Measurements from ENCODE around the gene CHST12.

CHST12 gene

GRCh38 chr7:2436341-2437104 lies 33.1 kb downstream of the CHST12 start:
- no peak for TF ChIP-seq CTCF (IDR thresholded peaks at IDR 0.05; ENCODE audit: insufficient read depth, low read length, missing control alignments)
- POLR2A ChIA-PET, result no interaction called here
- DNase-seq (ENCODE audit: low read depth, low spot score), result no peak
- no peak overlapping the region for H3K4me3 ChIP-seq (ENCODE audit: low read depth, low read length)
- CTCF ChIA-PET, result interaction anchor here (1.4 to 3.5 kb wide), 2 partner anchors 14 to 33 kb away, joined by 7 to 20 read pairs; no protein-coding TSS in a partner anchor

- no peak overlapping the region for H3K4me3 ChIP-seq (ENCODE audit: low read depth, low read length)
- CTCF ChIA-PET, result no interaction called here
- TF ChIP-seq CTCF (IDR thresholded peaks at IDR 0.05; ENCODE audit: insufficient read depth, low read length, missing control alignments), result no peak
- POLR2A ChIA-PET, result no interaction called here
- DNase-seq (ENCODE audit: low read depth, low spot score), result no peak
Measured at GRCh38 chr7:2437136-2437535, 33.7 kb downstream of the CHST12 start.

GRCh38 chr7:2437537-2438148 lies 34.2 kb downstream of the CHST12 start:
- TF ChIP-seq CTCF (IDR thresholded peaks at IDR 0.05; ENCODE audit: insufficient read depth, low read length, missing control alignments), result no peak
- CTCF ChIA-PET, result no interaction called here
- H3K4me3 ChIP-seq (ENCODE audit: low read depth, low read length), result no peak overlapping the region
- POLR2A ChIA-PET, result no interaction called here
- no peak for DNase-seq (ENCODE audit: low read depth, low spot score)

GRCh38 chr7:2438186-2438585 lies 34.8 kb downstream of the CHST12 start:
- TF ChIP-seq CTCF (IDR thresholded peaks at IDR 0.05; ENCODE audit: insufficient read depth, low read length, missing control alignments), result no peak
- H3K4me3 ChIP-seq (ENCODE audit: low read depth, low read length), result no peak overlapping the region
- ChIA-PET CTCF (interaction anchor here (0.8 kb wide), 1 partner anchor 13 kb away, joined by 4 read pairs; no protein-coding TSS in a partner anchor), POLR2A (no interaction called here)
- DNase-seq (ENCODE audit: low read depth, low spot score), result no peak

GRCh38 chr7:2438775-2439174 lies 35.4 kb downstream of the CHST12 start:
- CTCF ChIA-PET, result interaction anchor here (0.8 kb wide), 1 partner anchor 13 kb away, joined by 4 read pairs; no protein-coding TSS in a partner anchor
- no peak for TF ChIP-seq CTCF (IDR thresholded peaks at IDR 0.05; ENCODE audit: insufficient read depth, low read length, missing control alignments)
- no peak for DNase-seq (ENCODE audit: low read depth, low spot score)

GRCh38 chr7:2440608-2441245 lies 37.3 kb downstream of the CHST12 start:
- TF ChIP-seq CTCF (IDR thresholded peaks at IDR 0.05; ENCODE audit: insufficient read depth, low read length, missing control alignments), result no peak
- POLR2A ChIA-PET, result no interaction called here
- CTCF ChIA-PET, result interaction anchor here (1.8 kb wide), 1 partner anchor 10 kb away, joined by 8 read pairs; no protein-coding TSS in a partner anchor
- no peak overlapping the region for H3K4me3 ChIP-seq (ENCODE audit: low read depth, low read length)
- DNase-seq (ENCODE audit: low read depth, low spot score), result no peak

More at GRCh38 chr7:2438775-2439174, 35.4 kb downstream of the CHST12 start:
- H3K4me3 ChIP-seq (ENCODE audit: low read depth, low read length), result no peak overlapping the region
- POLR2A ChIA-PET, result no interaction called here

Data from AG04449 (cell line).